ENCODE measurements around the gene THSD7A.

The THSD7A gene

GRCh38 chr7:11858026-11858425 is 26.0 kb upstream of the THSD7A start:
- no peak for TF ChIP-seq CTCF (conservative IDR thresholded peaks at IDR 0.05; ENCODE audit: low read depth)
- POLR2A ChIA-PET (ENCODE audit: low non-redundant PET) = no interaction called here
- CTCF ChIA-PET = no interaction called here
- H3K27ac ChIP-seq = no peak overlapping the region
- DNase-seq (ENCODE audit: low spot score) = no peak

DNA sequence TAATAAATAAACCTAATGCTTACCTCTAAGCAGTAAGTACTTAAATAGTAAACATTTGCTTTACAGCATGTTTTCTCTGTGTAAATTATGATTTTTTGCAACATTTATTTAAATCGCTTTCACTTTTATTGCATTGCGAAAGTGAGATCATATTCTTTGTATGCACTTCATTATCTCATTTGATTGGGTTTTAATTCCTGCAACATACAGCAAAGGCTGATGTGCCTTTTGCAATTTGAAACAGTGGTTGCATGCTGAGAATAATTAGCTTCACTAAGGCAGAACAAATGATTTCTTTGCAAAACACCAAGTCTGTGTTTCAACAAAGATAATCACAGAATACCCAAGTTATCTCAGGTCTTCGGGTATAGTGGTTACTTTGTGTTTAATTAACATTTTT is 16.3 kb upstream of the THSD7A start:
- no peak for TF ChIP-seq CTCF (conservative IDR thresholded peaks at IDR 0.05; ENCODE audit: low read depth)
- no peak overlapping the region for H3K27ac ChIP-seq
- DNase-seq (ENCODE audit: low spot score) = no peak
- ChIA-PET POLR2A (ENCODE audit: low non-redundant PET) (no interaction called here), CTCF (no interaction called here)

GRCh38 chr7:11847336-11847735 is 15.3 kb upstream of the THSD7A start:
- TF ChIP-seq CTCF (conservative IDR thresholded peaks at IDR 0.05; ENCODE audit: low read depth) = no peak
- CTCF ChIA-PET = interaction anchor here (0.6 kb wide), 1 partner anchor 144 kb away, joined by 3 read pairs; no protein-coding TSS in a partner anchor
- no peak overlapping the region for H3K27ac ChIP-seq
- no peak for DNase-seq (ENCODE audit: low spot score)
- POLR2A ChIA-PET (ENCODE audit: low non-redundant PET) = no interaction called here

DNA sequence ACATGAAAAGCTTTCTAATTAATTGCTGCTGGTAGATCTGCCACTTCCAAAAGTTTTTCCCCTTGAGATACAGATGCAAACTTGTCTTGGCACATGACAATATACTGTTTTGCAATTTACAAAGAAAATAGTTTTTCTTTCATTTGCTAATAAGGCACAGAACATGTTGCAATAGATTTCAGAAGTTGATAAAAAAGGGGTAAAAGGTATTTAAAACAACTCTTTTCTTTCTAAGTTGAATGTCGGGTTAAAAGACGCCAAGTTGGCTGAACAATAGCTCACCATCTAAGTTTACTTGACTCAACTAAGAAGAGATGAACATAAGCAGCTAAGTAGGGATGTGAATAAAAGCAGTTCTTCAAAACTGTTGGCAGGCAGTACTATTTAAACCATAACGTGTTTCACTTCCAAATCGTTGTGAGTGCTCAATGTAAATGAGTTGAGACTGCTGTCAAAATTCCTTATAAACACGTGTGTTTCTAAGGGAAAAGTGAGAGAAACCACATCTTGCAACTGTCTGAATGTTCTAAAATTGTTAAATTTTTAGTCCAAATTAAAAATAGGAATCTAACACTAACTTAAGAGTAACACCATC is 14.5 kb upstream of the THSD7A start:
- H3K27ac ChIP-seq = no peak overlapping the region
- POLR2A ChIA-PET (ENCODE audit: low non-redundant PET) = no interaction called here
- no peak for DNase-seq (ENCODE audit: low spot score)
- CTCF ChIA-PET = no interaction called here
- no peak for TF ChIP-seq CTCF (conservative IDR thresholded peaks at IDR 0.05; ENCODE audit: low read depth)

DNA sequence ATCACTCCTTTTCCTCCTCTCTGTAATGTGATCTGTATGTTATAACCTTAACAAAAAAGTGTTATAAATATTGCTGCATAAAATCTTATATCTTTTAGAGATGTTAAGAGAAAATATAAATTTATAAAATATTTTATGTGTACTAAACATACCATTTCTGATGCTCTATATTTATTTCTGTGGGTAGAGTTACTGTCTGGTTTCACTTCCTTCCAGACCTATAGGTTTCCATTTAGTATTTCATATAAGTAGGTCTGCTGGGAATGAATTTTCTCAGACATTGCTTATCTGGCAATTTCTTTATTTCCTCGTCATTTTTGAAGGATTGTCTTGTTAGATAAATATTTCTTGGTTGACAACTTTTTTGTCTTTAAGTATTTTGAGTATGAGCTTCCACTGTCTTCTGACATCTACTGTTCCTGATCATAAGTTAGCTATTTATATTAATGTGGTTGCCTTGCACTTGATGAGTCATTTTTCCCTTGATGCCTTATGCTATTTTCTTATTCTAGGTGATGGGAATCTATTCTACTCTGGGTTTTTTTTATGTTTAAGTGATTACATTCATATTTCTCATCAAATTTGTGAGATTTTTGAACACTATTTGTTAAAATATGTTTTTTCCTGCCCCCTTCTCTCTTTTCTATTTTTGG is 11.2 kb upstream of the THSD7A start:
- TF ChIP-seq CTCF (conservative IDR thresholded peaks at IDR 0.05; ENCODE audit: low read depth) = no peak
- H3K27ac ChIP-seq = no peak overlapping the region
- CTCF ChIA-PET = no interaction called here
- no peak for DNase-seq (ENCODE audit: low spot score)
- POLR2A ChIA-PET (ENCODE audit: low non-redundant PET) = no interaction called here

GRCh38 chr7:11841657-11842056 is 9.7 kb upstream of the THSD7A start:
- ChIA-PET CTCF (no interaction called here), POLR2A (ENCODE audit: low non-redundant PET) (no interaction called here)
- no peak for TF ChIP-seq CTCF (conservative IDR thresholded peaks at IDR 0.05; ENCODE audit: low read depth)
- DNase-seq (ENCODE audit: low spot score) = no peak
- H3K27ac ChIP-seq = no peak overlapping the region
